ENCODE results near the gene ESRRA. TPM values are rescaled to one million over a fixed set of nuclear protein-coding genes. Genes with fewer than 3 reads are reported as not detected.

Gene ESRRA
- total RNA-seq, 1 donor: 28.6 TPM

DNA sequence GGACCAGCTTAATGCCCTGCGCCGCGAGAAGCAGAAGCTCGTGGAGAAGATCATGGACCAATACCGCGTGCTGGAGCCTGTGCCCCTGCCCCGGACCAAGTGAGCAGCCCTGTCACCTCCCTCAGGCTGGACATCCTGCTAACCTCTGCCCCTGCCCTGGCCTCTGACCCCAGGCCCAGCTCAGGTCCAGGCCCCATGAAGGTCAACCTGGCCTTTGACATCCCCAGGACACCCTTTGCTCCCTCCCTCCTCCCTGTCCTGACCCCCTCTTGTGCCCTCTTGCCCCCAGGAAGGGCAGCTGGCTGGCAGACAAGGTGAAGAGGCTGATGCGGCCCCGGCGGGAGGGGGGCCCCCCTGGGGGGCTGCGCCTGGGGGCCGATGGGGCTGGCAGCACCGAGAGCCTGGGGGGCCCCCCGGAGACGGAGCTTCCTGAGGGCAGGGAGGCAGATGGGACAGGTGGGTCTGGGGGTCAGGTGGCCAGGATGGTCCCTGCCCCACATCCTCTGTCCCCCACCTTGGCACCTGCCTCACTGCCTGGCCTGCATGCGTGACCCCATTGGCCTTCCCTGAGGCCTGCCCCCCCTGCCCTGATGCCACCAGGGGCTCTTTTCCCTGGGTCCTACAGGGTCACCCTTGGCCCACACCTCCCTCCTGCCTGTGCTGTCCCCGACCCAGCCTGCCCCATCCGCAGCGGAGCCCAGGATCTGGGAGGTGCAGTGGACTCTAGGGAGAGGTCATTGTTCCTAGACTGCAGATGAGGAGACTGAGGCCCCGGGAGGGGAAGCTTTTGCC, 48.6 kb downstream of the ESRRA start:
- H3K4me3 ChIP-seq (ENCODE audit: insufficient read depth, low read length): no peak overlapping the region
- TF ChIP-seq, protein P1, sequence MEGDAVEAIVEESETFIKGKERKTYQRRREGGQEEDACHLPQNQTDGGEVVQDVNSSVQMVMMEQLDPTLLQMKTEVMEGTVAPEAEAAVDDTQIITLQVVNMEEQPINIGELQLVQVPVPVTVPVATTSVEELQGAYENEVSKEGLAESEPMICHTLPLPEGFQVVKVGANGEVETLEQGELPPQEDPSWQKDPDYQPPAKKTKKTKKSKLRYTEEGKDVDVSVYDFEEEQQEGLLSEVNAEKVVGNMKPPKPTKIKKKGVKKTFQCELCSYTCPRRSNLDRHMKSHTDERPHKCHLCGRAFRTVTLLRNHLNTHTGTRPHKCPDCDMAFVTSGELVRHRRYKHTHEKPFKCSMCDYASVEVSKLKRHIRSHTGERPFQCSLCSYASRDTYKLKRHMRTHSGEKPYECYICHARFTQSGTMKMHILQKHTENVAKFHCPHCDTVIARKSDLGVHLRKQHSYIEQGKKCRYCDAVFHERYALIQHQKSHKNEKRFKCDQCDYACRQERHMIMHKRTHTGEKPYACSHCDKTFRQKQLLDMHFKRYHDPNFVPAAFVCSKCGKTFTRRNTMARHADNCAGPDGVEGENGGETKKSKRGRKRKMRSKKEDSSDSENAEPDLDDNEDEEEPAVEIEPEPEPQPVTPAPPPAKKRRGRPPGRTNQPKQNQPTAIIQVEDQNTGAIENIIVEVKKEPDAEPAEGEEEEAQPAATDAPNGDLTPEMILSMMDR (IDR thresholded peaks at IDR 0.05; ENCODE audit: extremely low read depth, low read depth, low read length): no peak
- no peak for DNase-seq (ENCODE audit: insufficient read length, low spot score, missing footprints)
- H3K9me3 ChIP-seq (ENCODE audit: low read depth, low read length): no peaks in the 10 kb centered on the region
- H3K27me3 ChIP-seq (ENCODE audit: insufficient read depth, low read length): no peaks in the 10 kb centered on the region
- H3K36me3 ChIP-seq (ENCODE audit: insufficient read depth, low read length): no peaks in the 10 kb centered on the region
- H3K27ac ChIP-seq (ENCODE audit: low read depth, low read length): no peak overlapping the region
- H3K79me2 ChIP-seq (ENCODE audit: insufficient read depth, low read length): peaks cover 3% of the 10 kb centered on the region
- no peak overlapping the region for H2AFZ ChIP-seq (ENCODE audit: low read length)
- H3K4me1 ChIP-seq (ENCODE audit: insufficient read depth, low read length): peaks cover 17% of the 10 kb centered on the region
- no peak overlapping the region for H3K4me2 ChIP-seq (ENCODE audit: insufficient read depth, low read length)
- H4K20me1 ChIP-seq (ENCODE audit: insufficient read depth, low read length): no peaks in the 10 kb centered on the region

DNA sequence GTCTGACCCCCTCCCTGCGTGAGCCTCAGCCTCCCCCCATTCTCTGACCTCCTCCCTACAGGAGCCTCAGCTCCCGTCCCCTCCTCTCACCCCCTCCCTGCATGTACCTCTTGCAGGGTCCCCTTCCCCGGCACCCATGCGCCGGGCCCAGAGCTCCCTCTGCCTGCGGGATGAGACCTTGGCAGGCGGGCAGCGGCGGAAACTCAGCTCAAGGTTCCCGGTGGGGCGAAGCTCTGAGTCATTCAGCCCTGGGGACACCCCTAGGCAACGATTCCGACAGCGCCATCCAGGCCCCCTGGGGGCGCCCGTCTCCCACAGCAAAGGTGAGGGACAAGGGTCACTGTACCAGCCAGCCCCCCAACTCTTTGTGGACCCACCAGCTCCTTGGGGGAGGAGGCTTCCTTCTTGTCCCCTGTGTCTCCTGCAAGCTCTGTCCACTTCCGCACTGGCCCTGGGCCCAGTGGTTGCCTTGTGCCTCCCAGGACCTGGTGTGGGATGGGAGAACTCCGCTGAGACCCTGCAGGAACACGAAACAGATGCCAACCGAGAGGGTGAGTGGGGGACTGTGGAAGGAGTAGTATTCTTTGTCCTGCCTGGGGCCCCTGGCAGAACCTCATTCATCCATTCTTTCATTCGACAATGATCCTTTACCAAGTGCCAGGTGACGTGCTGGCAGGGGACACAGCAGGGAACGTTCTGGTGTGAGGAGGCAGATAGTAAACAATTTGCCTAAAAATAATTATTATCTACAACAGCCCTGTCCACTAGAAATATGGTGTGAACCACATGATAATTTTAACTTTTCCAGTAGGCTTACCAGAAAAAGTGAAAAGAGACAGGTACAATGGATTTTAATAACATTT, 50.0 kb downstream of the ESRRA start:
- Histone ChIP-seq H3K27ac (ENCODE audit: low read depth, low read length) (peak overlapping the region; percentile 27), H3K4me2 (ENCODE audit: insufficient read depth, low read length) (peak overlapping the region; percentile 83), H3K9me3 (ENCODE audit: low read depth, low read length) (no peaks in the 10 kb centered on the region), H3K27me3 (ENCODE audit: insufficient read depth, low read length) (no peaks in the 10 kb centered on the region), H3K4me1 (ENCODE audit: insufficient read depth, low read length) (peaks cover 27% of the 10 kb centered on the region), H2AFZ (ENCODE audit: low read length) (peak overlapping the region; percentile 96), H3K4me3 (ENCODE audit: insufficient read depth, low read length) (peak overlapping the region; percentile 67), H3K36me3 (ENCODE audit: insufficient read depth, low read length) (no peaks in the 10 kb centered on the region), H4K20me1 (ENCODE audit: insufficient read depth, low read length) (peaks cover 5% of the 10 kb centered on the region), H3K79me2 (ENCODE audit: insufficient read depth, low read length) (peaks cover 16% of the 10 kb centered on the region)
- peak; percentile 100 for DNase-seq (ENCODE audit: insufficient read length, low spot score, missing footprints)
- TF ChIP-seq, protein P1 (IDR thresholded peaks at IDR 0.05; ENCODE audit: extremely low read depth, low read depth, low read length): peak; percentile 81

DNA sequence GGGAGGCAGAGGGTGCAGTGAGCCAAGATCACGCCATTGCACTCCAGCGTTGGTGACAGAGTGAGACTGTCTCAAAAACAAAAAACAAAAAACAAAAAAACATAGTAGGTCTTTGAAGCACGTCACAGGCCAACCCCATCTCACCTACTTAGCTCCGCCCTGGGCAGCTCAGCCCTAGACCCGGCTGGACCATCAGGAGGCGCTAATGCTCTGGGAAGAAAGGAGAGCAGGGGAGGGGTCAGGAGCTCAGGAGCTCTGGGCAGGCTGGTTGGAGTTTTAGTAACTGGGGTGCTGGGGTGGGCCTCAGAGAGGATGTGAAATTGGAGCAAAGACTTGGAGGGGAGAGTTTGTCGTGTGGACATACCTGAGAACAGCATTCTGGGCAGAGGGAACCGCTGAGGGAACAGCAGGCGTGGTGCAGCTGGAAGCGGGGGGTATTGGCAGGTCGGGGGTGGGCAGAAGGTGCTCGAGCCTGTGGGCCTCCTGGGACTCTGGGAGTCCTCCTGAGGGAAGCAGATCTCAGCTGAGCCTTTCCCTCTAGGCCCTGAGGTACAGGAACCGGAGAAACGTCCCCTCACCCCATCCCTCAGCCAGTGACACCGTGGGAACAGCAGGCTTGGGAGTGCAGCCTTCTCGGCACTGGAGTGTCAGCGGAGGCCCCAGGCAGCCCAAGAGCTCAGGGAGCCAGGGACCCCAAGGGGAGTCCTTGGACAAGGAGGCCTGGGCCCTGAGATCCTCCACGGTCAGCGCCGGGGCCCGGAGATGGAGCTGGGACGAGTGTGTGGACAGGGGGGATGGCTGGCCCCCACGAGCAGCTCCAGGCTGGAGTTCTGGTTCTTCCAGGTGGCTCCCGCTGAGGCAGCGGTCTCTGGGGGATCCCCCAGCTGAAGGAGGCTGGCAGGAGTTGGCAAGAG, 51.4 kb downstream of the ESRRA start:
- peak; percentile 95 for DNase-seq (ENCODE audit: insufficient read length, low spot score, missing footprints)
- no peaks in the 10 kb centered on the region for H3K9me3 ChIP-seq (ENCODE audit: low read depth, low read length)
- no peak overlapping the region for H2AFZ ChIP-seq (ENCODE audit: low read length)
- H3K4me1 ChIP-seq (ENCODE audit: insufficient read depth, low read length): peaks cover 27% of the 10 kb centered on the region
- no peaks in the 10 kb centered on the region for H3K27me3 ChIP-seq (ENCODE audit: insufficient read depth, low read length)
- TF ChIP-seq, protein P1 (IDR thresholded peaks at IDR 0.05; ENCODE audit: extremely low read depth, low read depth, low read length): peak; percentile 45
- no peak overlapping the region for H3K27ac ChIP-seq (ENCODE audit: low read depth, low read length)
- peaks cover 5% of the 10 kb centered on the region for H4K20me1 ChIP-seq (ENCODE audit: insufficient read depth, low read length)
- no peak overlapping the region for H3K4me2 ChIP-seq (ENCODE audit: insufficient read depth, low read length)
- no peak overlapping the region for H3K4me3 ChIP-seq (ENCODE audit: insufficient read depth, low read length)
- H3K36me3 ChIP-seq (ENCODE audit: insufficient read depth, low read length): peaks cover 4% of the 10 kb centered on the region
- H3K79me2 ChIP-seq (ENCODE audit: insufficient read depth, low read length): peaks cover 16% of the 10 kb centered on the region

Data from osteoblast (primary cell).